Spleen (tissue), 11 donors: ENCODE data around the gene DDRGK1. TPM values are rescaled to one million over a fixed set of nuclear protein-coding genes. Genes with fewer than 3 reads are reported as not detected.

ENCODE experiments used
- DNase-seq: peaks from one replicate; pipeline ENCODE4 v3.0.0-alpha.2; 2020
- H3K27ac ChIP-seq, 8 donors: fragments of 200-600 bp; sonication (generic) in 7 of 8; 1 replicate in 4 of 8; 2 replicates in 4 of 8; pipeline versions ENCODE4 v1.5.0 to v1.8.0; 2016 to 2021; ENCODE audit warnings: inconsistent platforms in 4 of 8, mild to moderate bottlenecking in 4 of 8, moderate library complexity in 1 of 8
- H3K27me3 ChIP-seq, 7 donors: fragments of 200-600 bp; sonication (generic) in 6 of 7; replicated peaks in 1 of 7; 1 replicate in 4 of 7; 2 replicates in 3 of 7; pipeline versions ENCODE4 v1.5.0 to v1.8.0; 2016 to 2021; ENCODE audit warnings: inconsistent platforms in 3 of 7, mild to moderate bottlenecking in 1 of 7
- H3K36me3 ChIP-seq, 6 donors: fragments of 200-600 bp; sonication (generic) in 5 of 6; 1 replicate in 4 of 6; 2 replicates in 2 of 6; pipeline versions ENCODE4 v1.5.0 to v1.8.0; 2016 to 2021; ENCODE audit warnings: inconsistent platforms in 2 of 6
- H3K4me1 ChIP-seq, 6 donors: fragments of 200-600 bp; sonication (generic) in 5 of 6; 1 replicate in 3 of 6; 2 replicates in 3 of 6; pipeline versions ENCODE4 v1.5.0 to v1.8.0; 2016 to 2021; ENCODE audit warnings: inconsistent platforms in 3 of 6
- H3K4me3 ChIP-seq, 8 donors: fragments of 200-600 bp; sonication (generic) in 7 of 8; 1 replicate in 4 of 8; 2 replicates in 4 of 8; pipeline versions ENCODE4 v1.5.0 to v1.8.0; 2016 to 2021; ENCODE audit warnings: inconsistent platforms in 4 of 8, mild to moderate bottlenecking in 4 of 8, moderate library complexity in 2 of 8
- H3K9me3 ChIP-seq, 8 donors: fragments of 200-600 bp; sonication (generic) in 7 of 8; 1 replicate in 4 of 8; 2 replicates in 4 of 8; pipeline versions ENCODE4 v1.5.0 to v1.8.0; 2016 to 2021; ENCODE audit warnings: inconsistent platforms in 4 of 8
- CTCF ChIP-seq, 11 experiments: fragments of 200-600 bp in 7 of 11; fragments of 450-650 bp in 4 of 11; sonication (generic) in 4 of 11; IDR thresholded peaks in 8 of 11; conservative IDR thresholded peaks in 3 of 11; 1 replicate in 7 of 11; 2 replicates in 4 of 11; pipeline versions ENCODE4 v1.4.0 to v1.8.0; 2016 to 2021; ENCODE audit warnings: antibody characterized with exemption in 11 of 11, inconsistent platforms in 4 of 11, mild to moderate bottlenecking in 1 of 11
- POLR2A ChIP-seq, 3 donors: fragments of 450-650 bp; IDR thresholded peaks; one replicate each; pipeline ENCODE4 v1.5.1; 2017; ENCODE audit warnings: antibody characterized with exemption in 3 of 3, mild to moderate bottlenecking in 1 of 3
- POLR2AphosphoS5 ChIP-seq, 3 donors: sonication (generic); formaldehyde crosslinking; IDR thresholded peaks; one replicate each; pipeline ENCODE4 v1.5.1; 2017; ENCODE audit warnings: antibody characterized with exemption in 3 of 3
- WGBS, 5 donors: extraction: QIAGEN DNeasy Blood & Tissue Kit in 3 of 5; methylation state at CpG; one replicate each; pipeline versions ENCODE4 v1.1.5 to v1.1.7; 2013 to 2018; 5-methylcytosine and 5-hydroxymethylcytosine counted together
- intact Hi-C: fragments of 100-400 bp; cut with DNase I; formaldehyde crosslinking; loops from one replicate; pipeline ENCODE4 v1.15.0; 2023; ENCODE audit warnings: low total_unique reads
- polyA plus RNA-seq, 3 donors: library from polyadenylated mRNA; stranded (reverse); fragments of 200-250 nt; gene quantifications; one replicate each; pipeline ENCODE4 v1.2.1, GENCODE V29; 2013
- total RNA-seq, 7 donors: library from RNA; depleted of rRNA in 3 of 7; stranded (reverse); fragments of >200 nt in 3 of 7; fragmentation: NEBNext Ultra II Directional in 4 of 7; extraction: Animal tissue kit (Norgen Biotek cat#: 25700) in 4 of 7; gene quantifications; one replicate each; pipeline versions ENCODE4 v1.1.0 to v1.2.1, GENCODE V29; 2016 to 2021
- donor health status: healthy with polysubstance abuse.
- donor health status: DM: no; HTN: no; CAD: no; lungs with moderate emphysema.
- donor health status: DM: no; HTN: no; CAD: no.
- donor health status: Bipolar disorder and iron deficiency.
- donor health status: healthy.
- donor health status: DM: no; HTN: no; CAD: no.
- donor health status: DM: yes; HTN: yes; CAD: no.

DDRGK1 gene
- total and polyA plus RNA-seq, 10 donors: 25.6 to 53.7 (median 42.2) TPM

GRCh38 chr20:3141757-3142156 lies 62.7 kb downstream of the DDRGK1 start:
- no peak for DNase-seq
- 94 to 99% (median 98%) methylated on average over 3 of the region's 3 CpGs for WGBS, 5 donors
- Histone ChIP-seq H3K4me3 (no peak overlapping the region), H3K4me1 (peaks cover 0 to 1% (median 0%) of the 10 kb centered on the region in 6 donors), H3K27ac (no peak overlapping the region), H3K9me3 (peaks cover 0 to 8% (median 0%) of the 10 kb centered on the region in 8 donors), H3K36me3 (peaks cover 0 to 49% (median 4%) of the 10 kb centered on the region in 6 donors), H3K27me3 (no peaks in the 10 kb centered on the region)
- no peak for TF ChIP-seq POLR2A (IDR thresholded peaks at IDR 0.05)
- no peak for TF ChIP-seq POLR2AphosphoS5 (IDR thresholded peaks at IDR 0.05)
- TF ChIP-seq CTCF (IDR thresholded peaks at IDR 0.05 in 8 of 11, conservative IDR thresholded peaks at IDR 0.05 in 3 of 11): no peak
- intact Hi-C loops: no loop called here

Other genes starting within 250 kb of the DDRGK1 start
- 1 to 10 TPM in 2 of 7 donors, under 1 TPM in 2, not detected in 3; 0.70 to 1.7 (median 1.0) TPM for gene GNRH2, start 161.1 kb downstream of the DDRGK1 start, total RNA-seq
- gene GNRH2, start 161.1 kb downstream of the DDRGK1 start, polyA plus RNA-seq: not detected
- 10 to 100 TPM; 22.5 to 40.1 (median 25.3) TPM for gene MRPS26, start 158.6 kb downstream of the DDRGK1 start, total RNA-seq
- gene MRPS26, start 158.6 kb downstream of the DDRGK1 start, polyA plus RNA-seq: 10 to 100 TPM; 44.3 to 64.6 (median 60.6) TPM
- not detected for gene OXT, start 133.1 kb downstream of the DDRGK1 start, total RNA-seq
- under 1 TPM in 2 of 3 donors, not detected in 1; 0.68 to 1.00 TPM for gene OXT, start 133.1 kb downstream of the DDRGK1 start, polyA plus RNA-seq
- gene AVP, start 120.0 kb downstream of the DDRGK1 start, total RNA-seq: 1 to 10 TPM in 1 of 7 donors, not detected in 6; 2.2 TPM
- not detected for gene AVP, start 120.0 kb downstream of the DDRGK1 start, polyA plus RNA-seq
- gene FASTKD5, start 44.8 kb downstream of the DDRGK1 start, total RNA-seq: 10 to 100 TPM; 17.0 to 22.6 (median 18.5) TPM
- gene FASTKD5, start 44.8 kb downstream of the DDRGK1 start, polyA plus RNA-seq: 10 to 100 TPM in 1 of 3 donors, 1 to 10 TPM in 2; 8.4 to 11.1 (median 9.0) TPM
- gene UBOX5, start 44.8 kb downstream of the DDRGK1 start, total RNA-seq: 1 to 10 TPM; 5.9 to 8.1 (median 7.3) TPM
- 1 to 10 TPM; 2.4 to 4.0 (median 2.9) TPM for gene UBOX5, start 44.8 kb downstream of the DDRGK1 start, polyA plus RNA-seq
- 1 to 10 TPM; 1.4 to 5.5 (median 2.3) TPM for gene LZTS3, start 31.1 kb downstream of the DDRGK1 start, total RNA-seq
- 1 to 10 TPM in 1 of 3 donors, under 1 TPM in 2; 0.64 to 1.6 (median 0.96) TPM for gene LZTS3, start 31.1 kb downstream of the DDRGK1 start, polyA plus RNA-seq
- 10 to 100 TPM; 26.1 to 54.8 (median 38.1) TPM for gene ITPA, start 4.8 kb upstream of the DDRGK1 start, total RNA-seq
- gene ITPA, start 4.8 kb upstream of the DDRGK1 start, polyA plus RNA-seq: 100 to 1,000 TPM; 111 to 173 (median 165) TPM
- 1 to 10 TPM in 2 of 7 donors, under 1 TPM in 5; 0.52 to 1.6 (median 0.67) TPM for gene SLC4A11, start 34.5 kb upstream of the DDRGK1 start, total RNA-seq
- 1 to 10 TPM in 2 of 3 donors, under 1 TPM in 1; 0.93 to 1.4 (median 1.1) TPM for gene SLC4A11, start 34.5 kb upstream of the DDRGK1 start, polyA plus RNA-seq
- gene DNAAF9, start 203.0 kb upstream of the DDRGK1 start, total RNA-seq: 10 to 100 TPM; 10.9 to 21.4 (median 18.7) TPM
- 1 to 10 TPM; 1.8 to 4.6 (median 2.4) TPM for gene DNAAF9, start 203.0 kb upstream of the DDRGK1 start, polyA plus RNA-seq